Lower lobe of right lung (tissue), 2 donors: Measurements from ENCODE around the gene SLC9A9. TPM values are rescaled to one million over a fixed set of nuclear protein-coding genes. Genes with fewer than 3 reads are reported as not detected.

ENCODE experiments used
- ATAC-seq, 2 donors: fragments of 200-7000 bp; cut with Tn5 transposase; one replicate each; pipeline ENCODE4 v1.9.1; 2020 to 2022; ENCODE audit warnings: mild to moderate bottlenecking in 2 of 2, moderate library complexity in 2 of 2
- DNase-seq: peaks from one replicate; pipeline ENCODE4 v3.0.0-alpha.2; 2020
- H3K27ac ChIP-seq: fragments of 200-600 bp; one replicate; pipeline ENCODE4 v1.8.0; 2022
- H3K27me3 ChIP-seq: fragments of 200-600 bp; one replicate; pipeline ENCODE4 v1.8.0; 2022; ENCODE audit warnings: low read depth
- H3K36me3 ChIP-seq: fragments of 200-600 bp; one replicate; pipeline ENCODE4 v1.8.0; 2022; ENCODE audit warnings: mild to moderate bottlenecking
- H3K4me1 ChIP-seq: fragments of 200-600 bp; one replicate; pipeline ENCODE4 v1.8.0; 2022
- H3K4me3 ChIP-seq: fragments of 200-600 bp; one replicate; pipeline ENCODE4 v1.8.0; 2022; ENCODE audit warnings: mild to moderate bottlenecking
- H3K9me3 ChIP-seq: fragments of 200-600 bp; one replicate; pipeline ENCODE4 v1.8.0; 2022
- CTCF ChIP-seq: fragments of 200-600 bp; IDR thresholded peaks from one replicate; pipeline ENCODE4 v1.8.0; 2022; ENCODE audit warnings: antibody characterized with exemption, mild to moderate bottlenecking
- intact Hi-C: fragments of 100-400 bp; cut with DNase I; formaldehyde crosslinking; loops from one replicate; pipeline ENCODE4 v1.11.0; 2022
- total RNA-seq: library from RNA; stranded (reverse); fragmentation: NEBNext Ultra II Directional; extraction: Animal tissue kit (Norgen Biotek cat#: 25700); gene quantifications from one replicate; pipeline ENCODE4 v1.2.1, GENCODE V29; 2021
- donor health status: DM: no; HTN: yes; CAD: no; lungs with severe emphysema.

SLC9A9 gene
- total RNA-seq, 1 donor from 2014 or later, result 15.6 TPM

GRCh38 chr3:143356839-143357238 lies 491.4 kb downstream of the SLC9A9 start:
- intact Hi-C loops, result no loop called here
- TF ChIP-seq CTCF, result no peak
- no peaks in the 10 kb centered on the region for H3K9me3 ChIP-seq
- peaks cover 13% of the 10 kb centered on the region for H3K4me1 ChIP-seq
- no peak for DNase-seq
- H3K27ac ChIP-seq, result no peak overlapping the region
- no peak overlapping the region for H3K4me3 ChIP-seq
- no peak for ATAC-seq
- no peaks in the 10 kb centered on the region for H3K36me3 ChIP-seq
- no peaks in the 10 kb centered on the region for H3K27me3 ChIP-seq

GRCh38 chr3:143354342-143354741 lies 493.9 kb downstream of the SLC9A9 start:
- no peak for DNase-seq
- no peaks in the 10 kb centered on the region for H3K36me3 ChIP-seq
- H3K27me3 ChIP-seq, result no peaks in the 10 kb centered on the region
- peaks cover 13% of the 10 kb centered on the region for H3K4me1 ChIP-seq
- H3K9me3 ChIP-seq, result no peaks in the 10 kb centered on the region
- no peak for TF ChIP-seq CTCF
- intact Hi-C loops, result no loop called here
- ATAC-seq, result no peak
- H3K4me3 ChIP-seq, result no peak overlapping the region
- no peak overlapping the region for H3K27ac ChIP-seq

GRCh38 chr3:143352850-143353550 lies 495.3 kb downstream of the SLC9A9 start:
- H3K27me3 ChIP-seq, result no peaks in the 10 kb centered on the region
- no peaks in the 10 kb centered on the region for H3K36me3 ChIP-seq
- DNase-seq (no peak), ATAC-seq (peak; percentile 42 to 62)
- H3K9me3 ChIP-seq, result no peaks in the 10 kb centered on the region
- no peak overlapping the region for H3K4me3 ChIP-seq
- H3K27ac ChIP-seq, result no peak overlapping the region
- peaks cover 13% of the 10 kb centered on the region for H3K4me1 ChIP-seq
- TF ChIP-seq CTCF, result no peak
- intact Hi-C loops, result no loop called here

- Histone ChIP-seq H3K4me1 (peaks cover 13% of the 10 kb centered on the region), H3K9me3 (no peaks in the 10 kb centered on the region), H3K4me3 (no peak overlapping the region), H3K27me3 (no peaks in the 10 kb centered on the region), H3K27ac (no peak overlapping the region), H3K36me3 (no peaks in the 10 kb centered on the region)
- intact Hi-C loops, result no loop called here
- TF ChIP-seq CTCF, result no peak
- no peak for ATAC-seq
- DNase-seq, result no peak
Observed at GRCh38 chr3:143351895-143352608, 496.2 kb downstream of the SLC9A9 start.

- no peak overlapping the region for H3K27ac ChIP-seq
- TF ChIP-seq CTCF, result no peak
- no peaks in the 10 kb centered on the region for H3K9me3 ChIP-seq
- no peaks in the 10 kb centered on the region for H3K27me3 ChIP-seq
- H3K4me3 ChIP-seq, result no peak overlapping the region
- intact Hi-C loops, result no loop called here
- ATAC-seq (no peak), DNase-seq (no peak)
- no peaks in the 10 kb centered on the region for H3K36me3 ChIP-seq
- H3K4me1 ChIP-seq, result peaks cover 13% of the 10 kb centered on the region
Observed at GRCh38 chr3:143351354-143351753, 496.9 kb downstream of the SLC9A9 start.
